ENCODE data around the gene ARFIP1. TPM values are rescaled to one million over a fixed set of nuclear protein-coding genes. Genes with fewer than 3 reads are reported as not detected.

Gene ARFIP1
- total and polyA plus RNA-seq, 2 donors (not counting 1 experiment from before 2014, with no cell fraction given), result 11.1 to 23.5 TPM

DNA sequence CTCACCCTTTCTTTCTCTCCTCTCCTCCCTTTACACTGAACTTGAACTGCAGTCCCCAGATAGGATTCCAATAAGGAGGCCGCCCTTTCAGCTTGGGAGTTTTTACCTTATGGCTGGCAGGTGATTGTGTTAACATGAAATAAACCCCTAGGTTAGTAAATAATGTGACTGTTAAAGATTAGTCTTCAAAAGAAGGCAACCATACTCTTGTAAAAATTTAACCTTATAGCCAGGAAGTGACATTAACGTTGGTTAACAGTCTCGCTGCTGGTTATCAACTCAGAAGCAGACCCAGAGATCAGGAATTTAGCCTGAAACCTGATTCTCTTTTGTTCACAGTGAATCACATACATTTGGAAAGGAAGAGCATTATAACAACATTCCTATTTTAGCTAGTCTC lies 171.6 kb downstream of the ARFIP1 start:
- POLR2A ChIA-PET, result no interaction called here

DNA sequence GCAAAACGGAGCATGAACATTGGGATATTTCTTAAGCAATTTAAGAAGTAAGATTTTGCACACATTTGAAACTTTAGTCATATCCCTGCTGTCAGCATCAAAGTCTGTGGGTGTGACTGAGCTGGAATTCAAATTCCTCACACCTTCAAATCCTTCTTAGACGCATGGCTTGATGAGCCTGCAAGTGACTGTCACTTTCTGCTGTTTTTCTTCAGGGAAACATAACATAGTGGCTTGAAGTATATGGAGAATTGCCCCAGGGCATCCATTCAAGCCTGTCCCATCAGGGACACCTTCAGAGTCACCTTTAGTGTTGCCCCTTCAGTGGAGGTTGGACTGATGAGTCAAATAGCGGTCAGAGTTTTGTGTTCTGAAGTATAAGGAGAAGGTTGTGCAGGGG lies 173.8 kb downstream of the ARFIP1 start:
- intact Hi-C loops (cut with micrococcal nuclease), result no loop called here
- H3K27ac Mint-ChIP-seq, result no peak overlapping the region
- H4K20me1 ChIP-seq (ENCODE audit: control insufficient read depth, insufficient read depth, low read length, poor library complexity, severe bottlenecking), result no peaks in the 10 kb centered on the region
- H3K79me2 ChIP-seq (ENCODE audit: control insufficient read depth, insufficient read depth, low read length), result no peaks in the 10 kb centered on the region
- H3K9me3 Mint-ChIP-seq (ENCODE audit: insufficient read depth), result no peaks in the 10 kb centered on the region
- no peak overlapping the region for H2AFZ ChIP-seq (ENCODE audit: insufficient read depth, low read depth, low read length, poor library complexity, severe bottlenecking)
- H3K4me1 Mint-ChIP-seq, result peaks cover 7% of the 10 kb centered on the region
- no peak overlapping the region for H3K9ac ChIP-seq (ENCODE audit: low read length)
- DNase-seq (no peak), ATAC-seq (ENCODE audit: low read depth) (no peak)
- no peak overlapping the region for H3K4me3 ChIP-seq (ENCODE audit: control extremely low read depth in 1 of 5, extremely low read depth in 1 of 5, insufficient read depth in 1 of 5, low read depth in 2 of 5, low read length in 4 of 5)
- no peak overlapping the region for H3K4me2 ChIP-seq (replicated peaks; ENCODE audit: low read depth, low read length, poor library complexity, severe bottlenecking)
- no peak overlapping the region for H3K27ac ChIP-seq (ENCODE audit: low read length in 2 of 2)
- ChIA-PET POLR2A (no interaction called here), CTCF (no interaction called here)
- peaks cover 0 to 11% (median 2%) of the 10 kb centered on the region in 4 experiments for H3K27me3 ChIP-seq (replicated peaks in 1 of 4; ENCODE audit: control extremely low read depth in 1 of 4, control insufficient read depth in 3 of 4, insufficient read depth in 4 of 4, low read length in 3 of 4)
- WGBS (ENCODE audit: insufficient coverage), result no CpG with 5 or more reads among the region's 3 CpGs
- H3K4me3 Mint-ChIP-seq, result no peak overlapping the region
- peaks cover 25% of the 10 kb centered on the region for H3K27me3 Mint-ChIP-seq
- no peak for TF ChIP-seq EZH2 (IDR thresholded peaks at IDR 0.05; ENCODE audit: borderline replicate concordance, insufficient read depth, low read depth, low read length, poor library complexity, severe bottlenecking)
- TF ChIP-seq, protein P1, sequence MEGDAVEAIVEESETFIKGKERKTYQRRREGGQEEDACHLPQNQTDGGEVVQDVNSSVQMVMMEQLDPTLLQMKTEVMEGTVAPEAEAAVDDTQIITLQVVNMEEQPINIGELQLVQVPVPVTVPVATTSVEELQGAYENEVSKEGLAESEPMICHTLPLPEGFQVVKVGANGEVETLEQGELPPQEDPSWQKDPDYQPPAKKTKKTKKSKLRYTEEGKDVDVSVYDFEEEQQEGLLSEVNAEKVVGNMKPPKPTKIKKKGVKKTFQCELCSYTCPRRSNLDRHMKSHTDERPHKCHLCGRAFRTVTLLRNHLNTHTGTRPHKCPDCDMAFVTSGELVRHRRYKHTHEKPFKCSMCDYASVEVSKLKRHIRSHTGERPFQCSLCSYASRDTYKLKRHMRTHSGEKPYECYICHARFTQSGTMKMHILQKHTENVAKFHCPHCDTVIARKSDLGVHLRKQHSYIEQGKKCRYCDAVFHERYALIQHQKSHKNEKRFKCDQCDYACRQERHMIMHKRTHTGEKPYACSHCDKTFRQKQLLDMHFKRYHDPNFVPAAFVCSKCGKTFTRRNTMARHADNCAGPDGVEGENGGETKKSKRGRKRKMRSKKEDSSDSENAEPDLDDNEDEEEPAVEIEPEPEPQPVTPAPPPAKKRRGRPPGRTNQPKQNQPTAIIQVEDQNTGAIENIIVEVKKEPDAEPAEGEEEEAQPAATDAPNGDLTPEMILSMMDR (IDR thresholded peaks at IDR 0.05), result no peak
- peaks cover 0 to 7% of the 10 kb centered on the region in 2 donors for H3K4me1 ChIP-seq (ENCODE audit: control insufficient read depth in 2 of 2, insufficient read depth in 2 of 2, low read length in 2 of 2)
- H3K9me3 ChIP-seq (ENCODE audit: control extremely low read depth in 1 of 3, control insufficient read depth in 2 of 3, insufficient read depth in 1 of 3, low read length in 2 of 3), result no peaks in the 10 kb centered on the region
- H3K36me3 ChIP-seq (replicated peaks in 1 of 2; ENCODE audit: control extremely low read depth in 1 of 2, control insufficient read depth in 1 of 2, extremely low read depth in 1 of 2, insufficient read depth in 2 of 2, low read length in 1 of 2), result no peaks in the 10 kb centered on the region

More for the DNA sequence above, 171.6 kb downstream of the ARFIP1 start:
- H3K4me3 Mint-ChIP-seq, result no peak overlapping the region
- no peak overlapping the region for H3K27ac ChIP-seq (ENCODE audit: low read length in 2 of 2)
- H3K4me1 ChIP-seq (ENCODE audit: control insufficient read depth in 2 of 2, insufficient read depth in 2 of 2, low read length in 2 of 2), result no peaks in the 10 kb centered on the region
- H3K27ac Mint-ChIP-seq, result no peak overlapping the region
- no peaks in the 10 kb centered on the region for H3K9me3 Mint-ChIP-seq (ENCODE audit: insufficient read depth)
- H3K27me3 ChIP-seq (replicated peaks in 1 of 4; ENCODE audit: control extremely low read depth in 1 of 4, control insufficient read depth in 3 of 4, insufficient read depth in 4 of 4, low read length in 3 of 4), result peaks cover 0 to 11% (median 5%) of the 10 kb centered on the region in 4 experiments
- no peaks in the 10 kb centered on the region for H3K36me3 ChIP-seq (replicated peaks in 1 of 2; ENCODE audit: control extremely low read depth in 1 of 2, control insufficient read depth in 1 of 2, extremely low read depth in 1 of 2, insufficient read depth in 2 of 2, low read length in 1 of 2)
- peaks cover 40% of the 10 kb centered on the region for H3K27me3 Mint-ChIP-seq
- no peak for TF ChIP-seq EZH2 (IDR thresholded peaks at IDR 0.05; ENCODE audit: borderline replicate concordance, insufficient read depth, low read depth, low read length, poor library complexity, severe bottlenecking)
- TF ChIP-seq, protein P1 (IDR thresholded peaks at IDR 0.05), result no peak
- CTCF ChIA-PET, result interaction anchor here (1.0 kb wide), 1 partner anchor 9 kb away, joined by 3 read pairs; no protein-coding TSS in a partner anchor
- H4K20me1 ChIP-seq (ENCODE audit: control insufficient read depth, insufficient read depth, low read length, poor library complexity, severe bottlenecking), result no peaks in the 10 kb centered on the region
- WGBS (ENCODE audit: insufficient coverage), result no CpG with 5 or more reads among the region's 3 CpGs
- no peak for DNase-seq
- intact Hi-C loops (cut with micrococcal nuclease), result no loop called here
- H3K79me2 ChIP-seq (ENCODE audit: control insufficient read depth, insufficient read depth, low read length), result no peaks in the 10 kb centered on the region
- H3K4me3 ChIP-seq (ENCODE audit: control extremely low read depth in 1 of 5, extremely low read depth in 1 of 5, insufficient read depth in 1 of 5, low read depth in 2 of 5, low read length in 4 of 5), result no peak overlapping the region
- no peak overlapping the region for H3K4me2 ChIP-seq (replicated peaks; ENCODE audit: low read depth, low read length, poor library complexity, severe bottlenecking)
- H2AFZ ChIP-seq (ENCODE audit: insufficient read depth, low read depth, low read length, poor library complexity, severe bottlenecking), result no peak overlapping the region
- no peak for ATAC-seq (ENCODE audit: low read depth)
- no peak overlapping the region for H3K9ac ChIP-seq (ENCODE audit: low read length)
- H3K4me1 Mint-ChIP-seq, result no peaks in the 10 kb centered on the region
- no peaks in the 10 kb centered on the region for H3K9me3 ChIP-seq (ENCODE audit: control extremely low read depth in 1 of 3, control insufficient read depth in 2 of 3, insufficient read depth in 1 of 3, low read length in 2 of 3)
